Activated CD4-positive, alpha-beta T cell treated with anti-CD3 and anti-CD28 coated beads, Interleukin-2, amount 50 U/mL, for 4 hours (primary cell): ENCODE results near the gene MYO18B.

Experiments used
- DNase-seq, 2 experiments: peaks; one replicate each; pipeline ENCODE4 v3.0.0-alpha.2; 2020

MYO18B gene

GRCh38 chr22:25749420-25750169 is 7.6 kb downstream of the MYO18B start:
- no peak for DNase-seq

- no peak for DNase-seq
These were observed 8.7 kb downstream of the MYO18B start for GRCh38 chr22:25750569-25751173.

- no peak for DNase-seq
These were observed 9.2 kb downstream of the MYO18B start for GRCh38 chr22:25751174-25751581.

- DNase-seq, result no peak
These were observed 10.7 kb downstream of the MYO18B start for GRCh38 chr22:25752615-25753214.

GRCh38 chr22:25753252-25753651 is 11.3 kb downstream of the MYO18B start:
- no peak for DNase-seq

- no peak for DNase-seq
These were observed 12.7 kb downstream of the MYO18B start for GRCh38 chr22:25754527-25755202.

GRCh38 chr22:25757686-25758085 is 15.7 kb downstream of the MYO18B start:
- no peak for DNase-seq

GRCh38 chr22:25758316-25758715 is 16.3 kb downstream of the MYO18B start:
- DNase-seq, result no peak

- no peak for DNase-seq
These were observed 17.8 kb downstream of the MYO18B start for GRCh38 chr22:25759825-25760231.

GRCh38 chr22:25760294-25760693 is 18.3 kb downstream of the MYO18B start:
- DNase-seq, result no peak

GRCh38 chr22:25760848-25761595 is 19.0 kb downstream of the MYO18B start:
- no peak for DNase-seq

- DNase-seq, result no peak
These were observed 20.2 kb downstream of the MYO18B start for GRCh38 chr22:25762147-25762546.

GRCh38 chr22:25763239-25763777 is 21.3 kb downstream of the MYO18B start:
- no peak for DNase-seq

GRCh38 chr22:25764270-25765015 is 22.5 kb downstream of the MYO18B start:
- no peak for DNase-seq

- no peak for DNase-seq
These were observed 23.0 kb downstream of the MYO18B start for GRCh38 chr22:25765016-25765367.

- DNase-seq, result no peak
These were observed 23.8 kb downstream of the MYO18B start for GRCh38 chr22:25765801-25766200.

GRCh38 chr22:25766418-25766817 is 24.4 kb downstream of the MYO18B start:
- no peak for DNase-seq

GRCh38 chr22:25770333-25770732 is 28.3 kb downstream of the MYO18B start:
- no peak for DNase-seq

- no peak for DNase-seq
These were observed 30.3 kb downstream of the MYO18B start for GRCh38 chr22:25772288-25772687.

GRCh38 chr22:25774575-25775026 is 32.6 kb downstream of the MYO18B start:
- no peak for DNase-seq

- DNase-seq, result no peak
These were observed 33.5 kb downstream of the MYO18B start for GRCh38 chr22:25775531-25775930.

- DNase-seq, result no peak
These were observed 35.4 kb downstream of the MYO18B start for GRCh38 chr22:25777411-25777810.
